Stimulated activated CD4-positive, alpha-beta T cell treated with anti-CD3 and anti-CD28 coated beads, TNF-alpha, amount 100 ng/mL, for 48 hours (primary cell): ENCODE results near the gene CAP1.
"Not testable (repeated sequence)": the region's sequence is repeated elsewhere in the genome, so short reads cannot be mapped to it uniquely, and the experiment has no call there.

Source experiments
- DNase-seq, 3 donors: peaks; one replicate each; pipeline ENCODE4 v3.0.0-alpha.2; 2020; ENCODE audit warnings: low read depth in 3 of 3

The CAP1 gene

GRCh38 chr1:40040511-40041465, at the start of gene CAP1:
TSS of gene CAP1 (plus strand) at chr1:40040729. CDS start at chr1:40059347, 18,618 bp downstream.
- peak; percentile 99 to 100 (median 100) for DNase-seq

- DNase-seq, result no peak
Observed at GRCh38 chr1:39992234-39992633, 48.3 kb upstream of the CAP1 start.

GRCh38 chr1:39992888-39993287, 47.6 kb upstream of the CAP1 start:
- no peak for DNase-seq

- DNase-seq, result no peak
Observed at GRCh38 chr1:39995973-39996393, 44.5 kb upstream of the CAP1 start.

- DNase-seq, result no peak
Observed at GRCh38 chr1:39996396-39997004, 44.0 kb upstream of the CAP1 start.

- no peak for DNase-seq
Observed at GRCh38 chr1:40001456-40001855, 39.1 kb upstream of the CAP1 start.

GRCh38 chr1:40003156-40004093, 37.1 kb upstream of the CAP1 start:
- DNase-seq, result no peak

GRCh38 chr1:40004857-40005256, 35.7 kb upstream of the CAP1 start:
- no peak for DNase-seq

- DNase-seq, result not testable (repeated sequence)
Observed at GRCh38 chr1:40007481-40008034, 33.0 kb upstream of the CAP1 start.

GRCh38 chr1:40011198-40011597, 29.3 kb upstream of the CAP1 start:
- DNase-seq, result no peak

- no peak for DNase-seq
Observed at GRCh38 chr1:40014253-40014706, 26.2 kb upstream of the CAP1 start.

GRCh38 chr1:40014812-40015594, 25.5 kb upstream of the CAP1 start:
- peak in 1 of 3 donors; percentile 13 for DNase-seq

- DNase-seq, result no peak
Observed at GRCh38 chr1:40017951-40018575, 22.5 kb upstream of the CAP1 start.

GRCh38 chr1:40020447-40021085, 20.0 kb upstream of the CAP1 start:
- no peak for DNase-seq

GRCh38 chr1:40023379-40023944, 17.1 kb upstream of the CAP1 start:
- DNase-seq, result no peak

- no peak for DNase-seq
Observed at GRCh38 chr1:40024671-40025070, 15.9 kb upstream of the CAP1 start.

GRCh38 chr1:40027647-40028046, 12.9 kb upstream of the CAP1 start:
- no peak for DNase-seq

- no peak for DNase-seq
Observed at GRCh38 chr1:40029608-40030007, 10.9 kb upstream of the CAP1 start.

- no peak for DNase-seq
Observed at GRCh38 chr1:40030528-40031135, 9.9 kb upstream of the CAP1 start.
